ENCODE data around the gene OMP.

The OMP gene

DNA sequence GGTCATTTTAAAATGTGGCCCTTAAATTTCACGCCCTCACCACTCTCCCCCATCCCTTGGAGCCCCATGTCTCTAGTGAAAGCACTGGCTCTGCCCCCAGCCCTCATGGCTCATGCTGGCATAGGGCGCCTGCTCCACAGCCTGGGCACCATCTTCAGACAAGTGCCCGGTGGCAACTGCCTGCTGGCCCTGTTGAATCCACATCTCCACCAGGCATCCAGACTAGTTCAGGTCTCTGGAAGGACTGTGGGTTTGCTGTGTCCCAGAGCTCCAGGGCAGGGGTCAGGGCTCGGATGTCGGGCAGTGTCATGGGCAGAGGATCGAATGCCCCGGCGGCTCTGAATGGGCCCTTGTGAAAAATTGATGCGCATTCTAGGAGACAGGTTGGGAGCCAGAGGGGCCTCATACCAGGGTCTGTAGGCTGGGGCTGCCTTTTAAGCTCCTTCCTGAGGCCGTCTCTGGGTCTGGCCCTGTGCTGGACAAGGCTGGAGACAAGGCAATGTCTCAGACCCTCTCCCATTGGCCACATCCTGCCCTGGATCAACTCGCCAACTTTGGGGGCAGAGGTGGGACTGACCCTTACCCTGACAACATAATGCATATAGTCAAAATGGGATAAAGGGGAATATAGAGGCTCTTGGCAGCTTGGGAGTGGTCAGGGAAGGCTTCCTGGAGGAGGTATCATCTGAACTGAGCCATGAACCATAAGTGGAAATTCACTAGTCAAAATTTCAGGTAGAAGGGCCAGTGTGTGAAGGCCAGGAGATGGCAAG is 26.6 kb downstream of the OMP start:
- no peak for DNase-seq (ENCODE audit: insufficient read length)
- no peak for FAIRE-seq
- TF ChIP-seq POLR2A (IDR thresholded peaks at IDR 0.05; ENCODE audit: low read depth, low read length) (no peak), POLR2AphosphoS5 (IDR thresholded peaks at IDR 0.05; ENCODE audit: low read depth, low read length) (no peak), TAF1 (IDR thresholded peaks at IDR 0.05; ENCODE audit: borderline replicate concordance, low read depth, low read length) (no peak)

DNA sequence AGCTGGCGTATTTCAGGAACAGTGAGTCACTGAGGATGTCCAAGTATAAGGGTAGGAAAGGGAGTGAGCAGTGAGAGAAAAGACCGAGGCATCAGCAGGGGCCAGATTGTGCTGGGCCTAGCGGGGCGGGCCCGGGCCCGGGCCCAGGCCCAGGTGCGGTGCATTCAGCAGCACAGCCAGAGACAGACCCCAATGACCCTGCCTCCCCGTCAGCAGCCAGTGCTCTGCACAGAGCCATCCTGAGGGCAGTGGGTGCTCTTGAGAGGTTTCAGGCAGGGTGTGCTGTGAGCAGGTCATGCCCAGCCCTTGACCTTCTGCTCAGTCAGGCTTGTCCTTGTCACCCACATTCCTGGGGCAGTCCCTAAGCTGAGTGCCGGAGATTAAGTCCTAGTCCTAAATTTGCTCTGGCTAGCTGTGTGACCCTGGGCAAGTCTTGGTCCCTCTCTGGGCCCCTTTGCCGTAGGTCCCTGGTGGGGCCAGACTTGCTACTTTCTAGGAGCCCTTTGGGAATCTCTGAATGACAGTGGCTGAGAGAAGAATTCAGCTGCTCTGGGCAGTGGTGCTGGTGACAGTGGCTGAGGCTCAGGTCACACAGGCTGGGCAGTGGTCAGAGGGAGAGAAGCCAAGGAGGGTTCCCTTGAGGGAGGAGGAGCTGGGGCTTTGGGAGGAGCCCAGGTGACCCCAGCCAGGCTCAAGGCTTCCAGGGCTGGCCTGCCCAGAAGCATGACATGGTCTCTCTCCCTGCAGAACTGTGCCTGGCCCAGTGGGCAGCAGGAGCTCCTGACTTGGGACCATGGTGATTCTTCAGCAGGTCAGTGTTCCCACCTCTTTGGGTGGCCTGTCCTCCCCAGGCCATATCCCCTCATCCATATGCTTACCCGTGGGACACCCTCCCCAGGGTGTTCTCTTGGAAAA is 27.5 kb downstream of the OMP start:
- no peak for DNase-seq (ENCODE audit: insufficient read length)
- no peak for TF ChIP-seq TAF1 (IDR thresholded peaks at IDR 0.05; ENCODE audit: borderline replicate concordance, low read depth, low read length)
- no peak for TF ChIP-seq POLR2A (IDR thresholded peaks at IDR 0.05; ENCODE audit: low read depth, low read length)
- TF ChIP-seq POLR2AphosphoS5 (IDR thresholded peaks at IDR 0.05; ENCODE audit: low read depth, low read length): no peak
- FAIRE-seq: no peak

DNA sequence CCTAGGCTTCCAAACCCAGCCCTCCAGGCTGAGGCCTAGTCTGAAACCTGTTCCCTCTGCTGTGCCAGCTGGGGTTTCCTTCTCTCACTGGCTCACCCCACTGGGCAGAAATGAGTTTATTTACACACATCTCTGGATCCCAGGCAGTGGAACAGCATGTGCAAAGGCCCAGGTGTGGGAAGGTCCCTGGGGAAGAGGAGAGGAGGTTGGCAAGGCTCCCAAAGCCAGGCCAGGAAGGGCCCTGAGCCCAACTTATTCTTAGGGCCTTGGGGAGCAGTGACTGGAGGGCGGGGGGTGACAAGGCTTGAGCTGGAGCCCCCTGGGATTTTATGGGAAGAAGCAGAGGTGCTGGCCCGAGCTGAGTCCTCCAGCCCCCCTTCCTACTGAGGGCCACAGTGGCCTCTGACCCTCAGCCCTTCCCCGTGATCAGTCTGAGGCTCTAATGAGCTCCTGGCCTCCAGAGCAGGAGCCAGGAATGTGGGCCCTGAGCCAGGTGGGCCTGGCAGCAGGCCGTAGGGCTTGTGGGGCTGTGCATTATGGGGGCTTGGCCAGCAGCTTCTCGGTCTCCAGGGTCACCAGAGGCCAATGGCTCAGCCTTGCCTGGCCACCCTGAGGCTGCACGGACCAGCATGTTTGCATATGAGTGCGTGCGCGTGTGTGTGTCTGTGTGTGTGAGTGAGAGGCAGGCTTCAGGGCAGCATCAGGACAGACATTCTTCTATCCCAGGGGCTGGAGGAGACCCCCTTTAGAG is 28.3 kb downstream of the OMP start:
- no peak for DNase-seq (ENCODE audit: insufficient read length)
- no peak for FAIRE-seq

DNA sequence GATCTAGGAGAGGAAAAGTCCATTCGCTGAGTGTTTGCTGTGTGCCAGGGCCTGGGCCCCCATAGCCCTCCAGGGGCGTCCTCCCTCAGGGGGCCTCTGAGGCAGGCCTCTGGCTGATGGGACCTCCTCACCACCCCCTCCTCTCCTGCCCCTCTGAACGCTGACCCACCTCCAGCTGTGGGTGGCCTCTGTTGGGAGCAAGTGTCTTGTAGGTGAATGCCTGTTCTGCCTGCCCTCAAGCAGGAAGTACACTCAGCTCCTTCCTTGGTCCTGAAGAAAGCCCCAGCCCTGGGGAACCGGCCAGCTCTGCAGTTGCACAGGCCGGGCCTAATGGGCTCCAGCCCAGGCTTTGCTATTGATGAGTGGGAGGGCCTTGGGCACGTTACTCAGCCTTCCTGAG is 28.9 kb downstream of the OMP start:
- FAIRE-seq (no peak), DNase-seq (ENCODE audit: insufficient read length) (no peak)
- no peak for TF ChIP-seq POLR2AphosphoS5 (IDR thresholded peaks at IDR 0.05; ENCODE audit: low read depth, low read length)
- no peak for TF ChIP-seq TAF1 (IDR thresholded peaks at IDR 0.05; ENCODE audit: borderline replicate concordance, low read depth, low read length)
- no peak for TF ChIP-seq POLR2A (IDR thresholded peaks at IDR 0.05; ENCODE audit: low read depth, low read length)

More for the DNA sequence above, 28.3 kb downstream of the OMP start:
- no peak for TF ChIP-seq POLR2AphosphoS5 (IDR thresholded peaks at IDR 0.05; ENCODE audit: low read depth, low read length)
- no peak for TF ChIP-seq TAF1 (IDR thresholded peaks at IDR 0.05; ENCODE audit: borderline replicate concordance, low read depth, low read length)
- no peak for TF ChIP-seq POLR2A (IDR thresholded peaks at IDR 0.05; ENCODE audit: low read depth, low read length)

DNA sequence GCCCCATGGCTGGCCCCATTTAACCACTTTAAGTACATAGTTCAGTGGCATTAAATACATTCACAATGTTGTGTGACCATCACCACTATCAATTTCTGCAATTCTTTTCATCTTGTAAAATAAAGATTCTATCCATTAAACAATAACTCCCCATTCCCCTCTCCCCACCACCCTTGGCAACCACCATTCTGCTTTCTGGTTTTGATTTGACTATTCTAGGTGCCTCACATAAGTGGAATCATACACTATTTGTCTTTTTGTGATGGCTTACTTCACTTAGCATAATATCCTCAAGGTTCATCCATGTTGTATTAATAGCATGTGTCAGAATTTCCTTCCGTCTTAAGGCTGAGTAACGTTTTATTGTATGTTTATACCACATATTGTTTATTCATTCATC is 32.4 kb downstream of the OMP start:
- no peak for TF ChIP-seq POLR2AphosphoS5 (IDR thresholded peaks at IDR 0.05; ENCODE audit: low read depth, low read length)
- TF ChIP-seq TAF1 (IDR thresholded peaks at IDR 0.05; ENCODE audit: borderline replicate concordance, low read depth, low read length): no peak
- no peak for TF ChIP-seq POLR2A (IDR thresholded peaks at IDR 0.05; ENCODE audit: low read depth, low read length)
- FAIRE-seq (no peak), DNase-seq (ENCODE audit: insufficient read length) (no peak)

DNA sequence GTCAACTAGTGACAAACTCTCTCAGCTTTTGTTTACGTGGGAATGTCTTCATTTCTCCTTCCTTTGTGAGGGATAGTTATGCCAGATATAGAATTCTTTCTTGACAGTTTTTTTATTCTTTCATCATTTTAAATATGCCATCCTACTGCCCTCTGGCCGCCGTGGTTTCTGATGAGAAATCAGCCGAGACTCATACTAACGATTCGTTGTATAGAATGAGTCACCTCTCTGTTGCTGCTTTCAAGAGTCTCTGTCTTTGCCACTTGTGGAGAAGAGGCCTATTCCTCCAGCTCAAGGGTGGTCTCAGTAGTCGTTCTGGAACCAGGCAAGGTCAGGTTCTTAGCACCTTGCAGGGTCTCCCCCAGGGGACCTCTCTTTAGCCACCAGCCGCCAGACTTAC is 33.4 kb downstream of the OMP start:
- DNase-seq (ENCODE audit: insufficient read length): no peak
- FAIRE-seq: no peak
- no peak for TF ChIP-seq TAF1 (IDR thresholded peaks at IDR 0.05; ENCODE audit: borderline replicate concordance, low read depth, low read length)
- no peak for TF ChIP-seq POLR2A (IDR thresholded peaks at IDR 0.05; ENCODE audit: low read depth, low read length)
- TF ChIP-seq POLR2AphosphoS5 (IDR thresholded peaks at IDR 0.05; ENCODE audit: low read depth, low read length): no peak

DNA sequence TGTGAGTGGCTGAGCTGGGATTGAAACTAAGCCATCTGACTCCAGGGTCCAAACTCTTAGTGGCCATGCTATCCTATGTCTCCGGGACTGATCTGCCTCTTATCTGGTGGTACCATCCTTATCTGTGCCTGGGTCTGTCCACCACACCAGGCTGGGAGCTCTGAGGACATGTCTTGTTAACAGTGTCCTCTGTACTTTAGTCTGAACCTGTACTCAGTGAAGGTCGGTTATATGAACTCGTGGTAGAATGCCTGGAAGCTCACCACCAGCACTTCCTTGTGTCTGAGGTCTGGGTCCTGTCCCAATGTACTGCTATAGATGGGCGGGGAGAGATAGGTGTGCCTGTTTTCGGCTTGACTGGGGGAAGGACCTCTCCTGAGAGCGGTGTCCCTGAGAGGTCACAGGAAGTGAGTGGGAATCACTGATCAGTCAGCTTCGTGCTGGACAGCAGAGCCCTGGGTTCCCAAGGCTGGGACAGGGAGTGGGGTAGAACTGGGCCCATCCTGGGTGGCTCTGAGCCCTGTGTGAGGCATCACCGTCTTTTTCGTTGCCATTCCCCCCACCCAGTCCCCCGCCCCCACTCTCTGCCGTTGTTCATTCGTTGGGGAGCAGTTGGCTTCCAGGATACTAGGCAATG is 34.3 kb downstream of the OMP start:
- FAIRE-seq (no peak), DNase-seq (ENCODE audit: insufficient read length) (no peak)
- TF ChIP-seq POLR2A (IDR thresholded peaks at IDR 0.05; ENCODE audit: low read depth, low read length): no peak
- TF ChIP-seq POLR2AphosphoS5 (IDR thresholded peaks at IDR 0.05; ENCODE audit: low read depth, low read length): no peak
- no peak for TF ChIP-seq TAF1 (IDR thresholded peaks at IDR 0.05; ENCODE audit: borderline replicate concordance, low read depth, low read length)

DNA sequence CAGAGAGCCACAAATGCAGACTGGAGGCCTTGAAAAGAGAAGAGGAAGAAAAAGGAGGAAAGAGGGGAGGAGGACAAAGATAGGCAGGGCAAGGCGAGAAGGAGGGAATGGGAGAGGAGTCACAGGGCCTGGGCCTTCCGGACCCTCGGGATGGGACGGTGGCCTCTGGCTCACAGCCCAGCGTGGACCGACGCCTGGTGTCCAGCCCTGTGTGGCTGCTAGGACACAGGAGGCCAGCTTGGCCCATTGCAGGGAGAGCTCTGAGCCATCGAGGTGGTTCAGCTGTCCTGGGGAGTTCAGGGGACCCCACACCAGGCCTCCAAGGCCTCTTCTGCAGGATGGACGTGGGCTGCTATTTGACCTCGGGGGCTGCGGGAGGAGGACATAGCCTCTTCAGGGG is 34.8 kb downstream of the OMP start:
- DNase-seq (ENCODE audit: insufficient read length) (no peak), FAIRE-seq (no peak)
- no peak for TF ChIP-seq TAF1 (IDR thresholded peaks at IDR 0.05; ENCODE audit: borderline replicate concordance, low read depth, low read length)
- TF ChIP-seq POLR2AphosphoS5 (IDR thresholded peaks at IDR 0.05; ENCODE audit: low read depth, low read length): no peak
- no peak for TF ChIP-seq POLR2A (IDR thresholded peaks at IDR 0.05; ENCODE audit: low read depth, low read length)

DNA sequence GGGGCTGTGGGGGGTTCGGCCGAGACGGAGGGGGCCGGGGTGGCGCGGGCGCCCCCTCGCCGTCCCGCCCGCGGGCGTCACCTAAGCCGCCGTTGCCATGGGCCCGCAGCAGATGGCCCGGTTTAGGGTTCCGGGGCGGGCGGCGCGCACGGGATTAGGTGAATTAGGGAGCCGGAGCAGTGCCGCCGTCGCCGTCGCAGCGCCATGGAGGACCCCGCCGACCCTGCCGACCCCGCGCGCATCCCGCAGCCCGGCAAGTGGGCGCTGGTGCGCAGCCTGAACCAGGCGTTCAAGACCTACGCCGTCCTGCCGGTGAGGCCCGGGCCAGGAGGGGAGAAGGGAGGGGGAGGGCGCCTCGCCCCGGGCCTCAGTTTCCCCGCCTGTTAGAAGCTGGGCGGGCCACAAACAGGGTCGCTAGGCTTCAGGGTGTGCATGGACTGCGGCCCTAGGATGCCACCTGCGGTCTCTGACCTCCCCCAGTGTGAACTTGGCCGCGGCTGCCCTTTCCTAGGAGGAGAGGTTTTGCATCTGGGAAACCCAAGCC is 35.5 kb downstream of the OMP start:
- no peak for TF ChIP-seq POLR2AphosphoS5 (IDR thresholded peaks at IDR 0.05; ENCODE audit: low read depth, low read length)
- no peak for TF ChIP-seq TAF1 (IDR thresholded peaks at IDR 0.05; ENCODE audit: borderline replicate concordance, low read depth, low read length)
- no peak for TF ChIP-seq POLR2A (IDR thresholded peaks at IDR 0.05; ENCODE audit: low read depth, low read length)
- FAIRE-seq (no peak), DNase-seq (ENCODE audit: insufficient read length) (no peak)

DNA sequence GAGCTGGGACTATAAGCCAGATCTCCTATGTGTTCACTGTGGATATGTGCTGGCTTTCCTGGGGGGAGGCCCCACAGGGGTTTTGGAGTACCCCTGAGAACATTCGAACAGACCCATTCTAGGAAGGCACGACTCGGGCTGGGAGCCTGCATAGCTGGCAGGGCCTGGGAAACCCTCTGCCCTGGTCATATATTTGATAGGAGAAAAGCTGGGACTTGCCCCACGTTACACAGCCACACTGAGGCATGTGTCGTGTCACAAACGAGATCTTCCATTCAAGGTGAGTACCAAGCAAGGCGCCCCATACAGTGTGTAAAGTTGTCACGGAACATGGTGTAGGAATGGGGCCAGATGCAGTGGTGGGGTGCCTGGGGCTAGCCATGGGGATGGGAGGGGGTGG is 36.6 kb downstream of the OMP start:
- DNase-seq (ENCODE audit: insufficient read length) (no peak), FAIRE-seq (no peak)
- no peak for TF ChIP-seq POLR2AphosphoS5 (IDR thresholded peaks at IDR 0.05; ENCODE audit: low read depth, low read length)
- TF ChIP-seq POLR2A (IDR thresholded peaks at IDR 0.05; ENCODE audit: low read depth, low read length): no peak
- TF ChIP-seq TAF1 (IDR thresholded peaks at IDR 0.05; ENCODE audit: borderline replicate concordance, low read depth, low read length): no peak

All from GM12892 (cell line).